GM12892 (cell line): ENCODE data around the gene GZMA.
"Not testable (repeated sequence)": the region's sequence is repeated elsewhere in the genome, so short reads cannot be mapped to it uniquely, and the experiment has no call there.

Experiments used
- POLR2A ChIP-seq: IDR thresholded peaks from 2 replicates; pipeline ENCODE4 v1.6.1; 2011; ENCODE audit warnings: low read depth, low read length, control low read depth
- POLR2AphosphoS5 ChIP-seq: IDR thresholded peaks from 2 replicates; pipeline ENCODE4 v1.6.1; 2011; ENCODE audit warnings: low read depth, low read length, control low read depth

DNA sequence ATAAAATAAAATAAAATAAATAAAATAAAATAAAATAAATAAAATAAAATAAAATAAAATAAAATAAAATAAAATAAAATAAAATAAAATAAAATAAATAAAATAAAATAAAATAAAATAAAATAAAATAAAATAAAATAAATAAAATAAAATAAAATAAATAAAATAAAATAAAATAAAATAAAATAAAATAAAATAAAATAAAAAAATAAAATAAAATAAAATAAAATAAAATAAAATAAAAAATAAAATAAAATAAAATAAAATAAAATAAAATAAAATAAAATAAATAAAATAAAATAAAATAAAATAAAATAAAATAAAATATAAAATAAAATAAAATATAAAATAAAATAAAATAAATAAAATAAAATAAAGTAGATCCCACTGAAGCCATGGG is 3.5 kb downstream of the GZMA start:
- TF ChIP-seq POLR2A, POLR2AphosphoS5: not testable (repeated sequence)
